A549 (cell line): ENCODE data around the gene TFDP2.

ENCODE experiments used
- BHLHE40 ChIP-seq: IDR thresholded peaks from 2 replicates; pipeline ENCODE4 v1.6.1; 2012; ENCODE audit warnings: low read depth, low read length, inconsistent platforms
- POLR2A ChIP-seq: IDR thresholded peaks from 2 replicates; pipeline ENCODE4 v1.6.1; 2012; ENCODE audit warnings: mild to moderate bottlenecking, low read length

- no peak for TF ChIP-seq BHLHE40
- no peak for TF ChIP-seq POLR2A
Measured at GRCh38 chr3:142088522-142088921, 60.8 kb downstream of the TFDP2 start.
